IMR-90 (cell line): Measurements from ENCODE around the gene EVL. TPM values are rescaled to one million over a fixed set of nuclear protein-coding genes. Genes with fewer than 3 reads are reported as not detected.

Source experiments
- ATAC-seq: fragments of 200-7000 bp; cut with Tn5 transposase; 2 replicates; pipeline ENCODE4 v1.9.1; 2020; ENCODE audit warnings: low read depth, mild to moderate bottlenecking, moderate library complexity
- BruUV-seq: library from RNA; stranded (reverse); fragments of 400-500 nt; replicated peaks from 2 replicates; lab custom pipeline; 2021; lab: Mats Ljungman, UMichigan
- CTCF ChIA-PET: fragments of 300-600 bp; formaldehyde crosslinking; extraction: SDS; loops from one replicate; lab custom pipeline; 2021; ENCODE audit warnings: antibody characterized with exemption; lab: Yijun Ruan, JAX
- POLR2A ChIA-PET: fragments of 300-600 bp; sonication (Branson Sonifier 250); formaldehyde crosslinking; loops from one replicate; lab custom pipeline; 2022; ENCODE audit warnings: antibody characterized with exemption; ENCODE audit not compliant: unreplicated experiment; lab: Charles Lee
- DNase-seq: peaks from one replicate; pipeline ENCODE4 v3.0.0; 2013
- H2AFZ ChIP-seq: replicated peaks from 2 replicates; pipeline ENCODE3; 2013; ENCODE audit warnings: low read length, mild to moderate bottlenecking; ENCODE audit not compliant: poor library complexity
- H2AK5ac ChIP-seq: 2 replicates; pipeline ENCODE4 v1.6.1; 2013; ENCODE audit warnings: low read depth, low read length, inconsistent platforms
- H2AK9ac ChIP-seq: replicated peaks from 2 replicates; pipeline ENCODE3; 2013; ENCODE audit warnings: mild to moderate bottlenecking, low read depth, low read length, moderate library complexity; ENCODE audit not compliant: poor library complexity
- H2BK120ac ChIP-seq: 2 replicates; pipeline ENCODE4 v1.6.1; 2013; ENCODE audit warnings: low read depth, low read length, inconsistent platforms
- H2BK15ac ChIP-seq: 3 replicates; pipeline ENCODE4 v1.6.1; 2013; ENCODE audit warnings: low read depth, low read length, inconsistent platforms
- H2BK20ac ChIP-seq: 2 replicates; pipeline ENCODE4 v1.6.1; 2013; ENCODE audit warnings: low read depth, mild to moderate bottlenecking, inconsistent platforms, low read length, moderate library complexity
- H2BK5ac ChIP-seq: 2 replicates; pipeline ENCODE4 v1.6.1; 2013; ENCODE audit warnings: mild to moderate bottlenecking, low read depth, low read length, inconsistent platforms; ENCODE audit not compliant: poor library complexity, severe bottlenecking
- H3K14ac ChIP-seq: replicated peaks from 2 replicates; pipeline ENCODE4 v1.6.1; 2013; ENCODE audit warnings: low read depth, low read length, inconsistent platforms
- H3K18ac ChIP-seq: 2 replicates; pipeline ENCODE4 v1.6.1; 2013; ENCODE audit warnings: low read depth, low read length, control low read depth
- H3K23ac ChIP-seq: 2 replicates; pipeline ENCODE4 v1.6.1; 2013; ENCODE audit warnings: low read depth, low read length, inconsistent platforms
- H3K27ac ChIP-seq: 2 replicates; pipeline ENCODE4 v1.5.1; 2013; ENCODE audit warnings: mild to moderate bottlenecking, control low read depth, low read length; ENCODE audit not compliant: insufficient read depth
- H3K27me3 ChIP-seq: 2 replicates; pipeline ENCODE4 v1.6.1; 2013; ENCODE audit warnings: low read length; ENCODE audit not compliant: control insufficient read depth, insufficient read depth
- H3K36me3 ChIP-seq: 2 replicates; pipeline ENCODE4 v1.6.1; 2013; ENCODE audit warnings: low read length, mixed read lengths; ENCODE audit not compliant: control insufficient read depth, insufficient read depth
- H3K4ac ChIP-seq: 2 replicates; pipeline ENCODE4 v1.6.1; 2013; ENCODE audit warnings: low read depth, low read length, inconsistent platforms
- H3K4me1 ChIP-seq: 2 replicates; pipeline ENCODE4 v1.6.1; 2013; ENCODE audit warnings: low read length, mixed read lengths; ENCODE audit not compliant: control insufficient read depth, insufficient read depth
- H3K4me2 ChIP-seq: 2 replicates; pipeline ENCODE4 v1.6.1; 2013; ENCODE audit warnings: low read depth, mild to moderate bottlenecking, control low read depth, low read length, moderate library complexity
- H3K4me3 ChIP-seq: 2 replicates; pipeline ENCODE4 v1.5.1; 2013; ENCODE audit warnings: low read depth, mild to moderate bottlenecking, control low read depth, low read length, moderate library complexity; ENCODE audit not compliant: insufficient read depth
- H3K56ac ChIP-seq: 2 replicates; pipeline ENCODE4 v1.6.1; 2013; ENCODE audit warnings: low read length, inconsistent platforms; ENCODE audit not compliant: insufficient read depth; ENCODE audit errors: extremely low read depth
- H3K79me1 ChIP-seq, 2 experiments: 2 replicates each; pipeline ENCODE4 v1.6.1; 2013; ENCODE audit warnings: low read length in 2 of 2, inconsistent platforms in 1 of 2, low read depth in 1 of 2
- H3K9ac ChIP-seq: 2 replicates; pipeline ENCODE4 v1.6.1; 2013; ENCODE audit warnings: low read depth, low read length, control low read depth
- H3K9me1 ChIP-seq: 2 replicates; pipeline ENCODE4 v1.6.1; 2013; ENCODE audit warnings: low read length, inconsistent platforms; ENCODE audit not compliant: insufficient read depth
- H3K9me3 ChIP-seq: 2 replicates; pipeline ENCODE4 v1.6.1; 2013; ENCODE audit warnings: low read length; ENCODE audit not compliant: control insufficient read depth, insufficient read depth
- H4K20me1 ChIP-seq: 2 replicates; pipeline ENCODE4 v1.6.1; 2013; ENCODE audit warnings: low read length, inconsistent platforms; ENCODE audit not compliant: insufficient read depth
- H4K5ac ChIP-seq: 2 replicates; pipeline ENCODE4 v1.6.1; 2013; ENCODE audit warnings: mild to moderate bottlenecking, low read depth, low read length, control low read depth
- H4K8ac ChIP-seq, 2 experiments: 2 replicates each; pipeline ENCODE4 v1.6.1; 2013; ENCODE audit warnings: low read depth in 2 of 2, low read length in 2 of 2, control low read depth in 1 of 2, inconsistent platforms in 1 of 2
- H4K91ac ChIP-seq: 2 replicates; pipeline ENCODE4 v1.6.1; 2013; ENCODE audit warnings: low read depth, low read length, inconsistent platforms; ENCODE audit not compliant: insufficient read depth
- BHLHE40 ChIP-seq: fragments of 150-350 bp; IDR thresholded peaks from 2 replicates; pipeline ENCODE4 v1.6.1; 2016; ENCODE audit warnings: mild to moderate bottlenecking, low read depth, low read length
- CTCF ChIP-seq: conservative IDR thresholded peaks from 2 replicates; pipeline ENCODE4 v1.5.1; 2012; ENCODE audit warnings: mild to moderate bottlenecking, low read depth, low read length, improper control_type of control experiment
- ELK1 ChIP-seq: fragments of 150-350 bp; IDR thresholded peaks from 2 replicates; pipeline ENCODE4 v1.6.1; 2016; ENCODE audit warnings: low read depth, mild to moderate bottlenecking, low read length, moderate library complexity, borderline replicate concordance
- FOS ChIP-seq: fragments of 150-350 bp; IDR thresholded peaks from 2 replicates; pipeline ENCODE4 v1.6.1; 2016; ENCODE audit warnings: low read depth, low read length
- MXI1 ChIP-seq: IDR thresholded peaks from 2 replicates; pipeline ENCODE4 v1.6.1; 2012; ENCODE audit warnings: low read depth, mild to moderate bottlenecking, low read length, moderate library complexity, borderline replicate concordance
- NFE2L2 ChIP-seq: fragments of 150-350 bp; IDR thresholded peaks from 2 replicates; pipeline ENCODE4 v1.6.1; 2016; ENCODE audit warnings: low read depth, mild to moderate bottlenecking, low read length
- POLR2A ChIP-seq: IDR thresholded peaks from 2 replicates; pipeline ENCODE4 v1.6.1; 2012; ENCODE audit warnings: mild to moderate bottlenecking, low read depth, low read length
- RAD21 ChIP-seq: IDR thresholded peaks from 2 replicates; pipeline ENCODE4 v1.6.1; 2012; ENCODE audit warnings: low read length, improper control_type of control experiment
- RCOR1 ChIP-seq: IDR thresholded peaks from 2 replicates; pipeline ENCODE4 v1.6.1; 2012; ENCODE audit warnings: mild to moderate bottlenecking, low read length, improper control_type of control experiment; ENCODE audit not compliant: insufficient replicate concordance
- RFX5 ChIP-seq: IDR thresholded peaks from 2 replicates; pipeline ENCODE4 v1.8.0; 2012; ENCODE audit warnings: low read depth, mild to moderate bottlenecking, low read length, moderate library complexity
- SMC3 ChIP-seq: fragments of 150-350 bp; IDR thresholded peaks from 2 replicates; pipeline ENCODE4 v1.6.1; 2016; ENCODE audit warnings: low read depth, mild to moderate bottlenecking, antibody characterized with exemption, low read length, moderate library complexity
- USF2 ChIP-seq: fragments of 150-350 bp; IDR thresholded peaks from 2 replicates; pipeline ENCODE4 v1.6.1; 2017; ENCODE audit warnings: mild to moderate bottlenecking, antibody characterized with exemption, low read length, low read depth
- WGBS, 2 experiments: methylation state at CpG; one replicate each; pipeline versions ENCODE4 v1.1.5 to v1.1.7; 2013; ENCODE audit warnings: missing lambda C conversion rate in 2 of 2; ENCODE audit not compliant: insufficient read length in 1 of 2; ENCODE audit errors: extremely low coverage in 2 of 2; 5-methylcytosine and 5-hydroxymethylcytosine counted together
- dilution Hi-C: fragments of 300-500 bp; cut with HindIII; formaldehyde crosslinking; loops from one replicate; pipeline ENCODE4 v1.14.3; 2018; ENCODE audit warnings: low sequenced_read_pairs; ENCODE audit not compliant: unreplicated experiment
- in situ Hi-C: fragments of 300-500 bp; cut with MboI; formaldehyde crosslinking; loops from 3 replicates; pipeline ENCODE4 v1.14.3; 2019; ENCODE audit warnings: low sequenced_read_pairs, inconsistent platforms, mixed read lengths
- intact Hi-C: fragments of 100-400 bp; cut with micrococcal nuclease; formaldehyde crosslinking; loops from 2 replicates; pipeline ENCODE4 v1.10.0; 2022
- polyA plus RNA-seq, 3 experiments: library from polyadenylated mRNA; depleted of rRNA; stranded (reverse); fragments of >200 nt; gene quantifications; 2 replicates each; pipeline ENCODE4 v1.2.3, GENCODE V29; 2012; ENCODE audit warnings: low replicate concordance in 1 of 3
- total RNA-seq: library from RNA; depleted of rRNA; stranded (reverse); fragments of >200 nt; gene quantifications from 2 replicates; pipeline ENCODE4 v1.2.3, GENCODE V29; 2012

The EVL gene
- total and polyA plus RNA-seq, 2 of the 4 experiments (the other 2 are of a cell fraction): 7.2 to 36.5 TPM

- in situ Hi-C loops (no loop called here), intact Hi-C loops (loop anchor here (5.0 kb wide), 1 partner anchor 73 kb away; no protein-coding TSS in a partner anchor), dilution Hi-C loops (no loop called here)
- Histone ChIP-seq H3K4me1 (peaks cover 21% of the 10 kb centered on the region), H3K27ac (no peak overlapping the region), H3K9ac (no peak overlapping the region), H3K4me2 (no peak overlapping the region), H4K8ac (no peak overlapping the region), H2AK9ac (no peak overlapping the region), H3K9me1 (peaks cover 24% of the 10 kb centered on the region), H4K5ac (no peak overlapping the region; the same call in 1 of the 2 replicates), H3K14ac (no peak overlapping the region), H3K27me3 (no peaks in the 10 kb centered on the region), H2AFZ (no peak overlapping the region), H3K36me3 (no peaks in the 10 kb centered on the region), H2BK5ac (no peak overlapping the region), H4K91ac (no peak overlapping the region), H2AK5ac (no peak overlapping the region), H2BK15ac (no peak overlapping the region), H3K4ac (peak overlapping the region; percentile 8; the same call in 1 of the 2 replicates), H3K18ac (no peak overlapping the region), H3K4me3 (no peak overlapping the region), H3K23ac (peak overlapping the region; percentile 45; the same call in 1 of the 2 replicates), H3K56ac (no peak overlapping the region), H3K79me1 (peaks cover 9 to 26% of the 10 kb centered on the region in 2 experiments; a peak in 2 of 4 replicates), H3K9me3 (no peaks in the 10 kb centered on the region), H2BK20ac (no peak overlapping the region), H2BK120ac (no peak overlapping the region), H4K20me1 (no peaks in the 10 kb centered on the region)
- ATAC-seq (no peak), DNase-seq (no peak)
- ChIA-PET POLR2A (no interaction called here), CTCF (interaction anchor here (1.0 kb wide), 1 partner anchor 123 kb away, joined by 3 read pairs; no protein-coding TSS in a partner anchor)
- 98% methylated on average over 7 of the region's 16 CpGs; no CpG with 5 or more reads in 1 of the 2 experiments for WGBS, 2 experiments
- BruUV-seq: no TSS peak
- TF ChIP-seq CTCF: no peak
- TF ChIP-seq RCOR1: no peak
- TF ChIP-seq MXI1: no peak
- TF ChIP-seq USF2: no peak
- no peak for TF ChIP-seq RAD21
- no peak for TF ChIP-seq POLR2A
- TF ChIP-seq NFE2L2: no peak
- no peak for TF ChIP-seq SMC3
- no peak for TF ChIP-seq ELK1
- TF ChIP-seq FOS: no peak
- TF ChIP-seq RFX5: no peak
- no peak for TF ChIP-seq BHLHE40
Observed at GRCh38 chr14:100105357-100106169, 40.3 kb downstream of the EVL start.
